Hematopoietic multipotent progenitor cell treated with erythropoietin and hydrocortisone succinate and interleukin-3 and kit ligand, for 15 days (in vitro differentiated cells): ENCODE results near the gene ATP8B1.
"Not testable (repeated sequence)": the region's sequence is repeated elsewhere in the genome, so short reads cannot be mapped to it uniquely, and the experiment has no call there.

Experiments used
- DNase-seq: peaks from one replicate; pipeline ENCODE4 v3.0.0-alpha.2; 2015; ENCODE audit warnings: low spot score

The ATP8B1 gene

GRCh38 chr18:57764995-57765394, 38.1 kb downstream of the ATP8B1 start:
- DNase-seq, result no peak

- no peak for DNase-seq
These were observed 39.0 kb downstream of the ATP8B1 start for GRCh38 chr18:57764087-57764486.

GRCh38 chr18:57762686-57763085, 40.4 kb downstream of the ATP8B1 start:
- no peak for DNase-seq

GRCh38 chr18:57759650-57760049, 43.5 kb downstream of the ATP8B1 start:
- no peak for DNase-seq

GRCh38 chr18:57755473-57756067, 47.5 kb downstream of the ATP8B1 start:
- no peak for DNase-seq

GRCh38 chr18:57754577-57755338, 48.4 kb downstream of the ATP8B1 start:
- no peak for DNase-seq

GRCh38 chr18:57753063-57753462, 50.1 kb downstream of the ATP8B1 start:
- no peak for DNase-seq

- DNase-seq, result no peak
These were observed 53.5 kb downstream of the ATP8B1 start for GRCh38 chr18:57749604-57749970.

GRCh38 chr18:57748770-57749603, 54.1 kb downstream of the ATP8B1 start:
- no peak for DNase-seq

- no peak for DNase-seq
These were observed 55.1 kb downstream of the ATP8B1 start for GRCh38 chr18:57747809-57748680.

- no peak for DNase-seq
These were observed 58.9 kb downstream of the ATP8B1 start for GRCh38 chr18:57744211-57744694.

GRCh38 chr18:57743008-57743407, 60.1 kb downstream of the ATP8B1 start:
- no peak for DNase-seq

GRCh38 chr18:57741273-57741672, 61.8 kb downstream of the ATP8B1 start:
- no peak for DNase-seq

- no peak for DNase-seq
These were observed 65.0 kb downstream of the ATP8B1 start for GRCh38 chr18:57738078-57738477.

- DNase-seq, result no peak
These were observed 65.6 kb downstream of the ATP8B1 start for GRCh38 chr18:57737400-57738060.

GRCh38 chr18:57735042-57735441, 68.1 kb downstream of the ATP8B1 start:
- DNase-seq, result not testable (repeated sequence)

- DNase-seq, result no peak
These were observed 69.3 kb downstream of the ATP8B1 start for GRCh38 chr18:57733861-57734260.

- no peak for DNase-seq
These were observed 73.0 kb downstream of the ATP8B1 start for GRCh38 chr18:57730146-57730545.

- DNase-seq, result no peak
These were observed 74.1 kb downstream of the ATP8B1 start for GRCh38 chr18:57728941-57729511.

GRCh38 chr18:57727952-57728807, 74.9 kb downstream of the ATP8B1 start:
- no peak for DNase-seq
